HT1080 (cell line): ENCODE results near the gene CARMIL3. TPM values are rescaled to one million over a fixed set of nuclear protein-coding genes. Genes with fewer than 3 reads are reported as not detected.
"Not testable (repeated sequence)": the region's sequence is repeated elsewhere in the genome, so short reads cannot be mapped to it uniquely, and the experiment has no call there.

Source experiments
- DNase-seq: peaks from one replicate; pipeline ENCODE4 v3.0.0-alpha.2; 2015; ENCODE audit warnings: low read depth
- total RNA-seq: library from RNA; depleted of rRNA; stranded (reverse); fragments of >200 nt; shearing (Covaris generic); gene quantifications from 2 replicates; pipeline ENCODE4 v1.2.3, GENCODE V29; 2014

CARMIL3 gene
- total RNA-seq, 1 experiment from 2014 or later: 0.11 TPM

GRCh38 chr14:24094841-24095270, 43.0 kb downstream of the CARMIL3 start:
- peak; percentile 21 for DNase-seq

- DNase-seq: peak; percentile 76
These were observed 43.7 kb downstream of the CARMIL3 start for GRCh38 chr14:24095271-24096068.

- DNase-seq: no peak
These were observed 44.9 kb downstream of the CARMIL3 start for GRCh38 chr14:24096545-24097181.

GRCh38 chr14:24098229-24098926, 46.6 kb downstream of the CARMIL3 start:
- no peak for DNase-seq

- DNase-seq: no peak
These were observed 47.4 kb downstream of the CARMIL3 start for GRCh38 chr14:24098927-24099813.

- DNase-seq: no peak
These were observed 48.6 kb downstream of the CARMIL3 start for GRCh38 chr14:24100197-24100981.

GRCh38 chr14:24100982-24101494, 49.2 kb downstream of the CARMIL3 start:
- DNase-seq: no peak

- DNase-seq: no peak
These were observed 50.7 kb downstream of the CARMIL3 start for GRCh38 chr14:24102357-24103048.

GRCh38 chr14:24103451-24103850, 51.6 kb downstream of the CARMIL3 start:
- DNase-seq: no peak

GRCh38 chr14:24105609-24106239, 53.9 kb downstream of the CARMIL3 start:
- not testable (repeated sequence) for DNase-seq

- no peak for DNase-seq
These were observed 55.0 kb downstream of the CARMIL3 start for GRCh38 chr14:24106672-24107271.

GRCh38 chr14:24108336-24108874, 56.6 kb downstream of the CARMIL3 start:
- DNase-seq: no peak

GRCh38 chr14:24110060-24110459, 58.3 kb downstream of the CARMIL3 start:
- DNase-seq: no peak

GRCh38 chr14:24110523-24110922, 58.7 kb downstream of the CARMIL3 start:
- no peak for DNase-seq

GRCh38 chr14:24113379-24113800, 61.6 kb downstream of the CARMIL3 start:
- DNase-seq: no peak

- peak; percentile 89 for DNase-seq
These were observed 62.2 kb downstream of the CARMIL3 start for GRCh38 chr14:24113801-24114531.
